Neural cell (in vitro differentiated cells): ENCODE results near the gene PTDSS2. TPM values are rescaled to one million over a fixed set of nuclear protein-coding genes. Genes with fewer than 3 reads are reported as not detected.

Experiments used
- H2AFZ ChIP-seq: fragments of 200-600, 300-800 bp; sonication (generic), shearing (Covaris generic); 2 replicates; pipeline ENCODE4 v1.6.0; 2014; ENCODE audit warnings: low read depth, mild to moderate bottlenecking, antibody characterized with exemption, low read length, moderate library complexity
- H3F3A ChIP-seq: fragments of 200-600 bp; shearing (Covaris generic); 2 replicates; pipeline ENCODE4 v1.6.1; 2016; ENCODE audit warnings: mild to moderate bottlenecking, moderate library complexity, mixed read lengths, antibody characterized with exemption, low read length; ENCODE audit not compliant: insufficient read depth, poor library complexity, severe bottlenecking
- H3K27ac ChIP-seq: fragments of 200-600, 300-800 bp; sonication (generic), shearing (Covaris generic); 2 replicates; pipeline ENCODE4 v1.5.1; 2014; ENCODE audit warnings: mild to moderate bottlenecking, low read length, moderate library complexity
- H3K27me3 ChIP-seq: fragments of 300-800, 200-600 bp; sonication (generic), shearing (Covaris generic); 2 replicates; pipeline ENCODE4 v1.6.0; 2014; ENCODE audit warnings: mild to moderate bottlenecking, low read depth, low read length, moderate library complexity; ENCODE audit not compliant: insufficient read depth
- H3K36me3 ChIP-seq: fragments of 300-800, 200-600 bp; sonication (generic), shearing (Covaris generic); 2 replicates; pipeline ENCODE4 v1.5.1; 2014; ENCODE audit warnings: mild to moderate bottlenecking, antibody characterized with exemption, low read length, moderate library complexity; ENCODE audit not compliant: insufficient read depth
- H3K4me2 ChIP-seq: fragments of 300-800, 200-600 bp; sonication (generic), shearing (Covaris generic); 2 replicates; pipeline ENCODE4 v1.6.0; 2014; ENCODE audit warnings: mild to moderate bottlenecking, low read length
- H3K4me3 ChIP-seq: fragments of 300-800, 200-600 bp; sonication (generic), shearing (Covaris generic); 2 replicates; pipeline ENCODE4 v1.5.1; 2014; ENCODE audit warnings: mild to moderate bottlenecking, low read length, moderate library complexity
- H3K79me2 ChIP-seq: fragments of 200-600 bp; shearing (Covaris generic); replicated peaks from 2 replicates; pipeline ENCODE4 v1.6.0; 2014; ENCODE audit warnings: mild to moderate bottlenecking, low read length, moderate library complexity; ENCODE audit not compliant: insufficient read depth
- H3K9ac ChIP-seq: fragments of 300-800, 200-600 bp; sonication (generic), shearing (Covaris generic); 2 replicates; pipeline ENCODE4 v1.6.1; 2016; ENCODE audit warnings: mild to moderate bottlenecking, low read length, mixed read lengths
- H3K9me2 ChIP-seq: fragments of 200-600 bp; shearing (Covaris generic); 2 replicates; pipeline ENCODE4 v1.6.1; 2016; ENCODE audit warnings: mild to moderate bottlenecking, low read length, mixed read lengths; ENCODE audit not compliant: insufficient read depth
- H3K9me3 ChIP-seq: fragments of 200-600, 300-800 bp; sonication (generic), shearing (Covaris generic); 2 replicates; pipeline ENCODE4 v1.6.1; 2016; ENCODE audit warnings: mild to moderate bottlenecking, mixed run types, low read length, moderate library complexity, mixed read lengths
- H4K20me1 ChIP-seq: fragments of 200-600 bp; shearing (Covaris generic); 2 replicates; pipeline ENCODE4 v1.6.1; 2016; ENCODE audit warnings: mild to moderate bottlenecking, mixed run types; ENCODE audit not compliant: insufficient read depth
- CTCF ChIP-seq: fragments of 450-650 bp; IDR thresholded peaks from 2 replicates; pipeline ENCODE4 v1.5.1; 2014; ENCODE audit warnings: antibody characterized with exemption, mild to moderate bottlenecking, moderate library complexity; ENCODE audit not compliant: poor library complexity, severe bottlenecking
- EP300 ChIP-seq: fragments of 450-650 bp; conservative IDR thresholded peaks from 2 replicates; pipeline ENCODE4 v1.6.1; 2014; ENCODE audit warnings: antibody characterized with exemption, mild to moderate bottlenecking, moderate library complexity; ENCODE audit not compliant: poor library complexity, severe bottlenecking
- EZH2 ChIP-seq: fragments of 200-600, 300-800 bp; shearing (Covaris generic), sonication (generic); IDR thresholded peaks from 2 replicates; pipeline ENCODE4 v1.6.1; 2014; ENCODE audit warnings: antibody characterized with exemption, low read length, borderline replicate concordance, mild to moderate bottlenecking; ENCODE audit not compliant: insufficient read depth, poor library complexity, severe bottlenecking
- MXI1 ChIP-seq: fragments of 450-650 bp; conservative IDR thresholded peaks from 2 replicates; pipeline ENCODE4 v1.6.1; 2014; ENCODE audit warnings: antibody characterized with exemption, mild to moderate bottlenecking; ENCODE audit not compliant: poor library complexity, severe bottlenecking
- POLR2AphosphoS5 ChIP-seq: IDR thresholded peaks from 2 replicates; pipeline ENCODE4 v1.6.1; 2012
- RAD21 ChIP-seq: fragments of 450-650 bp; conservative IDR thresholded peaks from 2 replicates; pipeline ENCODE4 v1.6.1; 2014; ENCODE audit warnings: antibody characterized with exemption, mild to moderate bottlenecking, moderate library complexity
- REST ChIP-seq: IDR thresholded peaks from 2 replicates; pipeline ENCODE4 v1.6.1; 2012; ENCODE audit warnings: borderline replicate concordance
- SMC3 ChIP-seq: fragments of 450-650 bp; conservative IDR thresholded peaks from 2 replicates; pipeline ENCODE4 v1.6.1; 2014; ENCODE audit warnings: antibody characterized with exemption, mild to moderate bottlenecking, moderate library complexity; ENCODE audit not compliant: poor library complexity
- TAF1 ChIP-seq: IDR thresholded peaks from 2 replicates; pipeline ENCODE4 v1.6.1; 2012; ENCODE audit warnings: low read depth
- polyA plus RNA-seq: library from polyadenylated mRNA; depleted of rRNA; stranded (reverse); fragments of >200 nt; gene quantifications from 2 replicates; pipeline ENCODE4 v1.2.3, GENCODE V29; 2014

Gene PTDSS2
- polyA plus RNA-seq, 1 donor from 2014 or later: 54.3 TPM

- no peak overlapping the region for H3K4me3 ChIP-seq
Measured at GRCh38 chr11:415640-416041, 34.4 kb upstream of the PTDSS2 start.

GRCh38 chr11:416051-416756 lies 33.9 kb upstream of the PTDSS2 start:
- Histone ChIP-seq H3K4me3 (peak overlapping the region; percentile 66), H2AFZ (no peak overlapping the region), H3K79me2 (no peaks in the 10 kb centered on the region), H4K20me1 (no peaks in the 10 kb centered on the region), H3K9me3 (no peaks in the 10 kb centered on the region), H3K27me3 (peaks cover 37% of the 10 kb centered on the region), H3K4me2 (no peak overlapping the region), H3K27ac (no peak overlapping the region), H3K9ac (peak overlapping the region; percentile 16), H3K9me2 (no peaks in the 10 kb centered on the region), H3K36me3 (no peaks in the 10 kb centered on the region), H3F3A (no peaks in the 10 kb centered on the region)
- TF ChIP-seq POLR2AphosphoS5: no peak
- TF ChIP-seq MXI1: no peak
- no peak for TF ChIP-seq SMC3
- TF ChIP-seq EZH2: no peak
- TF ChIP-seq EP300: no peak
- TF ChIP-seq RAD21: no peak
- no peak for TF ChIP-seq CTCF

More at GRCh38 chr11:415640-416041, 34.4 kb upstream of the PTDSS2 start:
- H3K4me2 ChIP-seq: no peak overlapping the region
- H3F3A ChIP-seq: no peaks in the 10 kb centered on the region
- no peaks in the 10 kb centered on the region for H3K79me2 ChIP-seq
- H4K20me1 ChIP-seq: no peaks in the 10 kb centered on the region
- H2AFZ ChIP-seq: no peak overlapping the region
- H3K27ac ChIP-seq: no peak overlapping the region
- H3K36me3 ChIP-seq: no peaks in the 10 kb centered on the region
- H3K9ac ChIP-seq: no peak overlapping the region
- H3K27me3 ChIP-seq: peaks cover 37% of the 10 kb centered on the region
- no peaks in the 10 kb centered on the region for H3K9me2 ChIP-seq
- H3K9me3 ChIP-seq: no peaks in the 10 kb centered on the region
- TF ChIP-seq SMC3: no peak
- TF ChIP-seq POLR2AphosphoS5: no peak
- no peak for TF ChIP-seq CTCF
- no peak for TF ChIP-seq EZH2
- TF ChIP-seq REST: no peak
- TF ChIP-seq RAD21: no peak
- no peak for TF ChIP-seq TAF1
- TF ChIP-seq EP300: no peak
- TF ChIP-seq MXI1: no peak
